ENCODE results near the gene LPO. TPM values are rescaled to one million over a fixed set of nuclear protein-coding genes. Genes with fewer than 3 reads are reported as not detected.
A peak's percentile ranks its signal among the peaks of the same experiment; 100 is the strongest.

The LPO gene
- total RNA-seq, 1 donor from 2014 or later, result 0.27 TPM

DNA sequence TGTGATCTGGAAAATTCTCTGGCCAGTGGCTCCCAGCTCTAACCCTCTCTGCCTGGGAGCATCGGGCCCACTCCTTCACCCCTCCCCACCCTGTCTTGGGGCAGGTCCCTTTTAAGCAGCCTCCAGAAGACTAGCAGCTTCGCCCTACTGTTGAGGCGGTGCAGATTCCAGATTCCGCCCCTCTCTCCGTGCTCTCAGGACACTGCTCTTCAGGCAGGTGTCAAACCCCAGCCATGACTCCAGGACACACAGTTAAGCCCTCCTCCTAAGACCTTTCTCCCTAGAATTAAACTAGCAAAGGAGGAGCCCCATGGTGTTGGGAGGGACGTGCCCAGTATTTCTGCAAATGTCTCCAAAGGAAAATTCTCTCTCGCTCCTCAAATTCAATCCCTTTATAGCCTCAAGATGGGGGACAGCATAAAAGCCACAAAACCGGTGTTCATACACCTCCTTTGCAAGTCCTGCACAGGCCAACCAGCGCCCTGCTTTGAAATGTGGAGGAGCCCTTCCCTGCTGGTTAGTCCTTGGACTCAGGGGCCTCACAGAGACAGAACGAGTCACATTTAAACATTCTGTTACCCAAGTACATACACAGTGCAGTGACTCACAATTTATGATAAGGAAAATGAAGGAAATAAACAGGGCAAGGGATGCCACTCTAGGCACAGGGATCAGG is 7.2 kb downstream of the LPO start:
- Mint-ChIP-seq H3K4me1 (peaks cover 16% of the 10 kb centered on the region), H3K9me3 (no peaks in the 10 kb centered on the region), H3K27ac (no peak overlapping the region), H3K4me3 (no peak overlapping the region), H3K36me3 (no peaks in the 10 kb centered on the region), H3K27me3 (ENCODE audit: low read depth) (peaks cover 94% of the 10 kb centered on the region)
- no peak for DNase-seq (ENCODE audit: low spot score in 2 of 2, unreplicated experiment in 2 of 2)
- TF ChIP-seq, protein P1, sequence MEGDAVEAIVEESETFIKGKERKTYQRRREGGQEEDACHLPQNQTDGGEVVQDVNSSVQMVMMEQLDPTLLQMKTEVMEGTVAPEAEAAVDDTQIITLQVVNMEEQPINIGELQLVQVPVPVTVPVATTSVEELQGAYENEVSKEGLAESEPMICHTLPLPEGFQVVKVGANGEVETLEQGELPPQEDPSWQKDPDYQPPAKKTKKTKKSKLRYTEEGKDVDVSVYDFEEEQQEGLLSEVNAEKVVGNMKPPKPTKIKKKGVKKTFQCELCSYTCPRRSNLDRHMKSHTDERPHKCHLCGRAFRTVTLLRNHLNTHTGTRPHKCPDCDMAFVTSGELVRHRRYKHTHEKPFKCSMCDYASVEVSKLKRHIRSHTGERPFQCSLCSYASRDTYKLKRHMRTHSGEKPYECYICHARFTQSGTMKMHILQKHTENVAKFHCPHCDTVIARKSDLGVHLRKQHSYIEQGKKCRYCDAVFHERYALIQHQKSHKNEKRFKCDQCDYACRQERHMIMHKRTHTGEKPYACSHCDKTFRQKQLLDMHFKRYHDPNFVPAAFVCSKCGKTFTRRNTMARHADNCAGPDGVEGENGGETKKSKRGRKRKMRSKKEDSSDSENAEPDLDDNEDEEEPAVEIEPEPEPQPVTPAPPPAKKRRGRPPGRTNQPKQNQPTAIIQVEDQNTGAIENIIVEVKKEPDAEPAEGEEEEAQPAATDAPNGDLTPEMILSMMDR (IDR thresholded peaks at IDR 0.05; ENCODE audit: unreplicated experiment), result no peak

DNA sequence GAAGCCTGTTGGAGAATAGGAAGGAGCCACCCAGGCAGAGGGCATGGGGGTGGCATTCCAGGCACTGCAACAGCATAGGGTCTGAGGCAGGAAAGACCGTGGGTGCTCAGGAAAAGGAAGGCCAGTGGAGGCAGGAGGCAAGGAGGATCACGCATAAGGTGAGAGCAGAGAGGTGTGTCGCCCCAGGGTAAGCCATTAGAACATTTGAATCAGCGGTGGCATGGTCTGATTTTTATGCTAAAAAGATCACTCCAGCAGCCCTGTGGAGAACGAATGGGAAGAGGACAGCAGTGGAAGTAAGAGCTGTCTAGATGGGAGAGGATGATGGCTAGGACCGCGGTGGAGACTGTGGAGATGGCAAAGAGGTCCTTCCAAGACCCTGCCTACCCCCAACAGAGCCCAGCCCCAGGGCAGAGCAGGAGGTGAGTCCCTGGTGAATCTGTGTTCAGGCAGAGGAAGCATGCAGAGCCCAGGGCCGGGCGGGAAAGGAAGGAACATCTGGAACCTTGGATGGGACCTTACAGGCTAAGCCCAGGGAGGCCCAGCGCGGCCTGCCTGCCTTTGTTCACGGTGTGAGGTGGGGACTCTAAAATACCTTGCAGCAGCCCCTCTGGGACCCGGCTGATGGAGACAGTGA is 7.8 kb downstream of the LPO start:
- no peak for DNase-seq (ENCODE audit: low spot score in 2 of 2, unreplicated experiment in 2 of 2)
- Mint-ChIP-seq H3K4me3 (no peak overlapping the region), H3K27me3 (ENCODE audit: low read depth) (peaks cover 96% of the 10 kb centered on the region), H3K9me3 (no peaks in the 10 kb centered on the region), H3K4me1 (peaks cover 16% of the 10 kb centered on the region), H3K36me3 (no peaks in the 10 kb centered on the region), H3K27ac (no peak overlapping the region)
- TF ChIP-seq, protein P1 (IDR thresholded peaks at IDR 0.05; ENCODE audit: unreplicated experiment), result no peak

- H3K27me3 Mint-ChIP-seq (ENCODE audit: low read depth), result peaks cover 96% of the 10 kb centered on the region
- H3K27ac Mint-ChIP-seq, result no peak overlapping the region
- H3K9me3 Mint-ChIP-seq, result no peaks in the 10 kb centered on the region
- no peaks in the 10 kb centered on the region for H3K36me3 Mint-ChIP-seq
- H3K4me3 Mint-ChIP-seq, result no peak overlapping the region
- H3K4me1 Mint-ChIP-seq, result peaks cover 16% of the 10 kb centered on the region
- no peak for DNase-seq (ENCODE audit: low spot score in 2 of 2, unreplicated experiment in 2 of 2)
- TF ChIP-seq, protein P1 (IDR thresholded peaks at IDR 0.05; ENCODE audit: unreplicated experiment), result no peak
Observed at GRCh38 chr17:58246781-58247180, 8.4 kb downstream of the LPO start.

- H3K27ac Mint-ChIP-seq, result no peak overlapping the region
- peaks cover 13% of the 10 kb centered on the region for H3K4me1 Mint-ChIP-seq
- H3K36me3 Mint-ChIP-seq, result no peaks in the 10 kb centered on the region
- H3K9me3 Mint-ChIP-seq, result no peaks in the 10 kb centered on the region
- peaks cover 95% of the 10 kb centered on the region for H3K27me3 Mint-ChIP-seq (ENCODE audit: low read depth)
- TF ChIP-seq, protein P1 (IDR thresholded peaks at IDR 0.05; ENCODE audit: unreplicated experiment), result no peak
- H3K4me3 Mint-ChIP-seq, result no peak overlapping the region
- no peak for DNase-seq (ENCODE audit: low spot score in 2 of 2, unreplicated experiment in 2 of 2)
Observed at GRCh38 chr17:58247511-58248363, 9.4 kb downstream of the LPO start.

DNA sequence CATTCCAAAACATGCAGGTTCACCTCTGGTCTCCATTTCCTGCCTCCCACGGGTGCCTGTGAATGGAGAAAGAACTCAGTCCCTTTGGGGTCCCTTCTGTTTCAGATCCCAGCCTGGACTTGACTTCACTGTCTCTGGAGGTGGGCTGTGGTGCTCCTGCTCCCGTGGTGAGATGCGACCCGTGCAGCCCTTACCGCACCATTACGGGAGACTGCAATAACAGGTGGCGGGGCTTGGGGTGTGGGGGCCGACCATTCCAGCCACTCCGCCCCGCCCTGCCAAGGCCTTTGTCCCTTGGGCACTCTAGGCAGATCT is 10.5 kb downstream of the LPO start:
- H3K4me1 Mint-ChIP-seq, result peaks cover 13% of the 10 kb centered on the region
- DNase-seq (ENCODE audit: low spot score in 2 of 2, unreplicated experiment in 2 of 2), result no peak
- peaks cover 93% of the 10 kb centered on the region for H3K27me3 Mint-ChIP-seq (ENCODE audit: low read depth)
- H3K4me3 Mint-ChIP-seq, result peak overlapping the region; percentile 66
- no peaks in the 10 kb centered on the region for H3K36me3 Mint-ChIP-seq
- TF ChIP-seq, protein P1 (IDR thresholded peaks at IDR 0.05; ENCODE audit: unreplicated experiment), result no peak
- no peaks in the 10 kb centered on the region for H3K9me3 Mint-ChIP-seq
- no peak overlapping the region for H3K27ac Mint-ChIP-seq
